GM18873 (cell line): ENCODE data around the gene NFIA.

Experiments used
- ATAC-seq: cut with Tn5 transposase; IDR thresholded peaks from one replicate; pipeline ENCODE4 v1.9.1; 2021; ENCODE audit warnings: mild to moderate bottlenecking, moderate library complexity, moderate number of reproducible peaks; ENCODE audit not compliant: unreplicated experiment, low FRiP score

The NFIA gene

DNA sequence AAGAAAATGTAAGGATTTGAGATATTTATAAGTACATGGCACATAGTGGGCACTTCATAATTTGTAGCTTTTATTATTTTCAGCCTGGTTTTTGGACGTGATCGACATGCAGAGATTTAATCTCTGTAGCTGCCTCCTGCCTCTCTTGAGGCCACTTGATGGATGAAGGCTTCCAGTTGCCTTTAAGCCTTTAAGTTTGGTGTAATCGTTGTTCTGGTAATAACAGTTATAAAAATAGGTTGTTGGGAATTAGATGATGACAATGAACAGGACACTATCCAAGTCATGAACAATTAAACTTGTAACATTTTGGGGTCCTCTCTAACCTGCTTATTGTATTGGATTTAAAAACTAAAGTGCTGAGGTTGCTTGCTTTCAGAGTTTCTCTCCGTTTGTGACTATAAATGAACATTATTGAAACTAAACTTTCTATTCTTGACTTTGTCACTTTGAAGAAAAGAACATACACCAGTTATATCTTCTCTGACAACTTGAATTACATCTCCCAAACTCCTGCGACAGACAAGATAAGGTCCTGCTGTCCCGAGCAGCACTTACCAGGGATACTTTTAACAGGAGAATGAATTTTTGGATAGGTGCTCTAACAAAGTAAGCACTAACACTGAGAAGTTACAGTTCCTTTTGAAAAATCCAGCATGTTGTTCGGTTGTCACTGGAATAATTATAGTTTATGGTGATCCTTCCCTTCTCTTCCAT is 295.0 kb downstream of the NFIA start:
- no peak for ATAC-seq

DNA sequence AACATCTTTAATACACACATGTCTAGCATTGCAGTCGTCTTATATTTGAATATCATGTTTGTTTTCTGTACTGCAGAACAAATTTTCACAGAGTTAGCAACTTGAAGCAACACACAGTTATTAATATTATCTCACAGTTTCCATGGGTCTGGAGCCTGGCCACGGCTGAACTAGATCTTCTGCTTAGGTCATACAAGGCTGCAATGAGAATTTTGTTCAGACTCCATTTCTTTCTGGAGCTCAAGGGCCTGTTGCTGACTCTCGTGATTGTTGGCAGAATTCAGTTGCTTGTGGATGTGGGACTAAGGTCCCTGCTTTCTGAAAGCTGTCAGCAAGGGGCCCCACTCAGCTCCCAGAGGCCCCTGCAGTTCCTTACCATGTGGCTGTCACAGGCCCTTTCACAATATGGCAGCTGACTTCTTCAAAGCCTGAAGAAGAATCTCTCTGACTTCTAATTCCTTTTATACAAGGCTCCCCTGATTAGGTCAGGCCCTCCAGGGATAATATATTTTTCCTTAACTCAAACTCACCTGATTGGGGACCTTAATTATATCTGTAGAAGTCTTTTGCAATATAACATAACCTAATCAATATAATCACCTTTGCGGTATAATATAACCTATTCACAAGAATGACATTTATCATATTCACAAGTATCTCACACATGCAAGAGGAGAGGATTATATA is 296.3 kb downstream of the NFIA start:
- no peak for ATAC-seq

DNA sequence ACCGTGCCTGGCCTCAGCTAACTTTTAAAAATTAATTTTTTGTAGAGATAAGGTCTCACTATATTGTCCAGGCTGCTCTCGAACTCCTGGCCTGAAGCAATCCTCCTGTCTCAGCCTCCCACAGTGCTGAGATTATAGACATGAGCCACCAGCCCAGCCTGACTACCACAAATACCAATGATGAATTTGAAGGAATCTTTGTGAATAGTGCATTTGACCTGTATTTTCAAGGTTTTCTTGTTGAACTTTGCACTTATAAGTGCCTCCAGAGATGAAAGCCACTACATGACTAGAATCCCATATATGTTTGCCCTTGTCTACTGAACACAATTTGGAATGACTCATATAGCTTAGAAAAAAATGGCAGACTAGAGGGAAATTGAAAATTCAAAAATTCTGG is 297.3 kb downstream of the NFIA start:
- ATAC-seq, result no peak

DNA sequence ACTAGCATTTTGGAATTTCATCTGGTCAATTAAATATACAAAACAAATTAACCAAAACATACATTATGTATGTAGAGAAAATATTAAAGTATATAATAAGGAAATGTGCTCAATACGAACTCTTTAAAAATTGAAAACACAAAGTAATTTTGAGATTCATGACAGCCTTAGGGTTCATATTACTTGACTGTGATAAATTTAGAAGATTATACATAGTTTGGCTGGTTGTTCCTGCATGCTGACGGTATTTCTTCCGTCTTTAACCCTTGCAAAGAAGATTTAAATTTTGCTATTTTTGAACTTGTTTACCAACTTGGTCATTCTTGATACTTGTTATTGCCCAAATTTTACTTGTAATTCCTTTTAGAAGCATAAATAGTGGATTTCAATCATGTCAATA is 298.2 kb downstream of the NFIA start:
- no peak for ATAC-seq

DNA sequence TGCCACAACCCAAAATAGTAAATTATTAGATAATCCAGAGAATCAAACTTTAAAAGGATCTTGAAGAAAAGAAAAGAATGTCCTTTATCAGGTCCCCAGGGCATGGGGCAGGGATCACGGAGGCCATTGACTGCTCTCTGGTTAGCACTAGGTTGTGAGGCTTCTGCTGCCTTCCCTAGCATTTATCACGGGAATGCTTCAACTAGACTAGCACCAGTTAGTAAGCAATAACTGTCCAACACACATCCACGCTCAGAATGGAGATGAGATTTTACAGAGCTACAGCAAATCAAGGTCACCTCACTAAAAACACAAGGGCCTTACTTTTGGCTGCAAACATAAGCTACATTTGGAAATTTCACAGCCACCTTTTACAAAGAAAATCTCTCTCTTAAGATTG is 304.0 kb downstream of the NFIA start:
- ATAC-seq, result no peak

DNA sequence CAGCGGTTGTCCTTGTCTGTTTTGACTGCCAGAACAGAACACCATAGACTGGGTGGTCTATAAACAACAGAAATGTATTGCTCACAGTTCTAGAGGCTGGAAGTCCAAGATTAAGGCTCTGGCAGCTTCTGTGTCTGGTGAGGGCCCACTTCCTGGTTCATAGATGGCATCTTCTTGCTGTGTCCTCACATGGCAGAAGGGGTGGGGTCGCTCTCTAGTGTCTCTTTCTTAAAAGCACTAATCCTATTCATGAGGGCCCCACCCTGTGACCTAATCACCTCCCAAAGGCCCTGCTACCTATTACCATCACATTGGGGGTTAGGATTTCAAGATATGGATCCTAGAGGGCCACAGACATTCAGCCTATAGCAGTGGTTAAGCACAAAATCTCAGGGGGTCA is 304.4 kb downstream of the NFIA start:
- ATAC-seq, result no peak

DNA sequence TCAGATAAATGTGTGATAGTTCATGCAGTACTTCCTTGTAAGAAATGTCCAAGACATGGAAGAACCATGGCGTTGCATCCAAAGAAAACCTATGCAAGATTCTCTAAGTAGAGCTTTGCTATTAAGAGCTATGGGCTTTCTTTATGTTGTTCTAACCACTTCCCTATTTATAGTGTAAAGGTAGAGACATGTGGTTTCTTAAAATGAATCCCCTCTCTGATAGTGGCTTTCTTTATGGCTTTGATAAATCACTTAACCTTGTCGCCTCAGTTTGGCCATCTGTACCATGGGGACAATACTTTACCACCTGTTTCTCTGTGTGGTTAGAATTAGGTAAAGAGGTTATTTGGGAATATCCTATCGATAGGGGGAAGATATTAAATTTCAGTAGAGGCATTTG is 305.5 kb downstream of the NFIA start:
- ATAC-seq, result no peak

DNA sequence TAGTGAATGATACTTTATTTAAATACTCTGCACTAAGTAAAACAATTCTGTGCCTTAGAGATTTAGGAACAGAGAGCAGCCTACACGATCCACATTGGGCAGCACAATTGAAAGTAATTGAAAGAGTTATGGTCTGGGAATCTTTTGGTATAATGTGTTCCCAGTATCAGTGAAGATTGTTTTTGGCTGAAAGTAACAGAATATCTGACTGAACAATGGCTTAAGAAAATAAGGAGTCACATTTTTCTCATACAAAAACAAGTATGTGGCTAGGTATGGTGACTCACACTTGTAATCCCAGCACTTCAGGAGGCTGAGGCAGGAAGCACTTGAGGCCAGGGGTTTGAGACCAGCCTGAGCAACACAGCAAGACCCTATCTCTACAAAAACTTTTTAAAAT is 306.2 kb downstream of the NFIA start:
- no peak for ATAC-seq

DNA sequence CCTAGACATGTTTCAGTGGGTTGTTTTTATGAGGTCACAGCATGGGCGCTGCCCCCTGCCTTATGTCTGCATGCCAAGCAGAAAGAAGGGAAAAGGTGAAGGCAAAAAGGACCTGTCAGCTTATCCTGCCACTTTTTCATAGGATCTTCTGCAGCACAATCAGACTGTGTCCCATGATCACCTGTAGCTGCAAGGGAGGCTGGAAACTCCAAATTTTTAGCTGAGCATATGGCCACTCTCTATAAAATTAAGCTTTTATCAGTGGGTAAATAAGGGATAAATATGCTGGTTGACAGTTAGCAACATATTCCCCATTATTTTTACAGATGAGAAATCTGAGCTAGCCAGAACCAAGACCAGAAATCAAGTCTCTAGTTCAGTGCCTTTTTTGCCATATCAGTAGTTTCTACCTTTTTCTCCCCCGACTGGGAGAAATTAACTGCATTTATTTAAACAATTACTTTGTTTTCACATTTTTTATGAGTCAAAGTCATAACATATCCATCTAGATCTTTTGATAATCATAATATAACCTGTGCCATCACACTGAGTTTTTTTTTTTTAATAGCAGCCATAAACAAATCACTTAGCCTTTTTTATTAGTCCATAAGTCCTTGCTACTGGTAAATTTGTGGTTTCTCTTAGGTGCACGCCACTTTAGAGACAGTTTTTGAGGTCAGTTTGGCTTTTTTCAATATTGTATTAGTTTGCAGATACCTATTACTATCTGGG is 307.0 kb downstream of the NFIA start:
- ATAC-seq, result no peak

DNA sequence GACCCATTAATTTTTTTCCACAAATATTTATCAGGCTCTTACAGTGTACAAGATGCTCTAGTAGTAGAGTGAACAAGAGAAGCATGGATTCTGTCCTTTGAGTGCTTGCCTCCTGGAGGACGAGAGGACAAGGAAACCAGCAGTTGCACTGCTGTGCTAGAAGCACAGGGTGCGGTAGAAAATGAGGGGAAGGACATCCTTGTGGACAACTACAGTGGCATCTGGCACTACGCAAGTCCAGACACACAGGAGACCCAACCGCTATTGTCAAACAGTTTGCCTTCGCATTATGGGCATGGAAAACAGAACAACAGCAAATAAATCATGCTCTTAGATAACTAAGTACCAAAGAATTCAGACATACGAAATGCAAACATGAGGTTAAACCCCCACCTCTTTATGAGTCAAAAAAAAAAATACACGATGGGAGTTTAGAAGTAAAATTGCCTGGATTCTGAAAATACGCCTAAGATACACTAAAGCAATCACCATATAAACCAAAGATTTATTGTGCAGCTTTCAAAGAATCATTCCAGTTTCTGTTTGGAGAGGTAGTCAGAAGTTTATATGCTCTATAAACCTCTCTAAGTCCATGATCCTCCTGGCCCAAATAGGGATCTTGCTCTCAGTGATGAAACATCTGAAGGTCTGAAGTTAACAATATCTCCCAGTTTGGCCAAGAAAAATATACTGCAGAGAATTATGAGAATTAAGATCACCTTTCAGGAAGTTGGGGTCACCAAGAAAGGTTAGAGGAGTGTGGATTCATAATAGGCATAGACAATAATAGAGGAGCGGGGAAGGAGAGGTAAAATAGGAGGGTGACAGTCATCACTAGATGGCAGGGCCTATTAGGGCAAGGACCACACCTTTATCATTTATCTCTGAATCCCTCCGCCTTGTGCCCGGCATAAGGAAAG is 307.8 kb downstream of the NFIA start:
- no peak for ATAC-seq

DNA sequence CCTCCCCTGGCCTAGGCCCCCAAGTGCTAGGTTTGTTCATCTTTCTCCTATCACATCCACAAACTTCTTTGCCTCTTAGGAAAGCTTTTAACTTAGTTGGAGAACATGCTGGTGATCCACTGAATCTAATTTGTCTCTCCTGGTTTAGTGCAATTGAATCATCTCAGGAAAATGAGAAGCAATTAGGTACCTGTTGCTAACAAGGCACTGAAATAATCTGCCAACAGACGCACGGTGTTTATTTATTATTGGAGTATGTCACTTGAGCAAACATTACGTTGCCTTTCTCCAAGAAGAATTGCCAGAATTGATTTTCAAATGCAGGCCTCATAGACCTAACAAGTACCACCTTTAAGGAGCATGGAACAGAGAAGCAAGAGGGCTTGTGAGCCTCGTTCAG is 309.4 kb downstream of the NFIA start:
- no peak for ATAC-seq

DNA sequence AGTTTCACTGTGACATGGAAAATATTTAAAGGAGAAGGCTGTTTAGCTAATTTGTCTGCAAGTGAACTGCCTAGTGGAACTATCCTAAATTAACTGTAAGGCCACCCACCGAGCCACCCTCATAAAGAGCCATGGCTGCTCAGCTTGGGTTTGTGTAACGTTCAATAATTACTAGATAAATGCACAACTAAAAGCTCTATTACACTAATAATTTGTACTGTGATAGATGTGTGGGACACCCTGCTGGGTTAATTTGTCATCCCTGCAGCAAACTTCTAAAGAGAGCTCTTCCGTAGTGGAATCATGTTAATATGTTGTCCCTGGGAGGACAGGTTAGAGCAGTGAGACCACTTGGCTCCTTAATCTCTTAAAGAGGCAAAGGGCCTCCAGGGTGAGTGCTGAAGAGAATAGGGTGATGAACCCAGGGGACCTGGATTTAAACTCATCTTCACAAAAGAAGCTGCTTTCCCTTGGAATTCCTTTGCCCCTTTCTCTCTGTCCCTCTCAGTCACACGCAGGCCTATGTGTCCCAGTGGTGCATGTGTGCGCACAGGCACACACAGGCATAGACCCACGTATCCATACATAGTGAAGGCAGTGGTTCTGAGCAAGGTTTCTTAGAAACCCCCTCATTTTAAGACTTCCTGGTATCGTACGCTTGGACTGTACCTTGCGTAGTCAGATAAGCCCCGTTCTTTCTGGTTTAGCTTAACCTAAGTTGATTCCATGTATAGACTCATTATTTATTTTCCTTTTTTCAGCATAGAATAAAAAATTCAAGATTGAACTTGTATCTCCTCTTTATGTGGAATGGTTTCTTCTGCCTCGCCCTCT is 310.3 kb downstream of the NFIA start:
- ATAC-seq, result no peak

DNA sequence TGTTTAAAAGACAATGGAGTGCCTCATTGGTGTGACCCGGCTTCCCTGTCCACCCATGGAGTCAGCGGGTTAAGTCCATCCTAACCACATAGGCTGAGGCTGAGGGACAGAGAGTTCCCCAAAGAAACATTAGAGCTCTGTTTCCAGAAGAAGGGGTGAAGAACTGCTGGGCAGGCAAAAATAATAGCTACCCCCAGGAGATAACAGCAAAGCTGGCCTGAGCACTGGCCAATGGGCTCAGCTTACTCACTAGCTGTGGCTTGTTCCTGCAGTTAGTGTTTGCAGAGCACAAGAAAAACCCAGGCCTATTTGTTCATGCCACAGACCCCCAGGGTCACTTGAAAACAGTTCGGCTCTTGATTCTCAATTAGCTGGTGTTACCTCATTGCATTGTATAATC is 311.2 kb downstream of the NFIA start:
- ATAC-seq, result no peak

DNA sequence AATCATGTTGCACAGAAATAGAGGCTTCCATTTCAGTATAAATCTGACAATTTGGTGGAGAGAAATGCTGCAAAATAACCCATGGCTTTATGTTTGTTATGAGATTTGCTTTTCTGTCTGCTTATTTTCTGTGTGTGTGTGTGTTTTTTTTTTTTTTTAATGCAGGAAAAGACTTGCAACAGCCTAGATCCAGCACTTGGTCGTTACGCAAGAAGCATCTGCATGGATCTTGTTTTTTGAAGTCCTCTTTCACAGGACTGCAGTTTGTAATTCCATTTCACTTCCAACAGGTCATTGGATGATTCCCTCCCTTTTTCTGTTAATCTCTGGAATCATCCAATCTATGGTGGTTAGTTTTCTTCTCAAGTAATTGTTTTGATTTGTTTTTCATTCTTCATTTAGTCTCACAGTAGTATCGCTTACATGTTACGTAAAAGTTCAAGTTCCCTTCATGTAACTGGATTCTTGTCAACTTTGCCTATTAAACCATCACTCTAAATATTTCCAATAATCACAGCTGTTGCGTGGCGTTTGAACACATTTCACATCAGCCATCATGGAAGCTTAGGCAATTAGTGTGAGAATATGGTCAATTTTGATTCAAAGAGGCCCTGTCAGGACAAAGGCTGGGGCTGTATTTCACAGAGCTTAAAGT is 312.9 kb downstream of the NFIA start:
- no peak for ATAC-seq

DNA sequence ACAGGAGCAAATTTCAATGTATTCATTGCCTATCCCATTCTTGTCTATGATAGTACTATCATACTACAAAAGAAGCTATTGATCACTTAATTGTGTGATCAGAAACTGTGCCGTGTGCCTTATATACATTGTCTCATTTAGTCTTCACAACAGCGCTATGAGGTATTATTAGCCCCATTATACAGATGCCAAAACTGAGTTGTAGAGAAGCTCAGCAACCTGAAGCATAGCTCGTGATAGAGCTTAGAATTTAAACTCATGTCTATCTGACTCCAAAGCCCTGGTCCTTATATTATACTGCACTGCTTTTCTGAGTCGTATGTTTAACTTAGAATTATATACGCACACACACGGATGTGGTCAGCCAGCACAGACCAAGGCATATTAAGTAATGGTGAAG is 315.1 kb downstream of the NFIA start:
- ATAC-seq, result no peak

DNA sequence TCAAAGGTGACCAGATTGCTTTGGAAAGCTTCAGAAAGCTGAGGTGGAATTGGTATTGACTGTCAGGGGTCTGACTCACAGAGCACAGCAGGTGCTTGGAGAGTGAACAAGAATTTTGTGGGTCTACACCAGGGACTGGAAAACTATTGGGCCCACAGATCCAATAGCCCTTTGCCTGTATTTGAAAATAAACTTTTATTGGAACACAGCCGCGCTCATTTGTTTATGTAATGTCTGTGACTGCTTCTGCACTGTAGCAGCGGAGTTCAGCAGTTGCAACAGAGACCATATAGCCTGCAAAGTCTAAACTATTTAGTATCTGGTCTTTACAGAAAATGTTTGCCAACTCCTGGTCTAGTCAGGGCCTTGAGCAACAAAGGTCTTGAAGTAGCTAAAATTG is 315.6 kb downstream of the NFIA start:
- no peak for ATAC-seq

DNA sequence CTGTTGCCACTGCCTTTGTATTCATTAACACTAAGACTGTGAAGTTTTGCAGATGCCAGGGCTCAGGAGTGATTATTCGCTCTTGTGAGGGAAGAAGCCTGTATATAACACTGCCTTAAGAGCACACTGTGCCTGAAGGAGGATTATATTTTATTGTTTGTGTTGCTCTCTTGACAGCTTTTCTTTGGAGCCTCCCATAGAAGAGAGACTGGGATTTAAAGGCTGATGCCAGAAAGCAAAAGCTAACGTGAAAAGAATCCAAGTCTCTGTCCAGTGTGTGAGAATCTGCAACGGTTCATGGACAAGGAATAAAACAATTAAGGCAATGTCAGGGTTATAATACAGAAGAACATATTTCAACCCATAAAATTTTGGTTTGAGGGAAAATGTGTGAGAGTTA is 316.8 kb downstream of the NFIA start:
- ATAC-seq, result no peak

DNA sequence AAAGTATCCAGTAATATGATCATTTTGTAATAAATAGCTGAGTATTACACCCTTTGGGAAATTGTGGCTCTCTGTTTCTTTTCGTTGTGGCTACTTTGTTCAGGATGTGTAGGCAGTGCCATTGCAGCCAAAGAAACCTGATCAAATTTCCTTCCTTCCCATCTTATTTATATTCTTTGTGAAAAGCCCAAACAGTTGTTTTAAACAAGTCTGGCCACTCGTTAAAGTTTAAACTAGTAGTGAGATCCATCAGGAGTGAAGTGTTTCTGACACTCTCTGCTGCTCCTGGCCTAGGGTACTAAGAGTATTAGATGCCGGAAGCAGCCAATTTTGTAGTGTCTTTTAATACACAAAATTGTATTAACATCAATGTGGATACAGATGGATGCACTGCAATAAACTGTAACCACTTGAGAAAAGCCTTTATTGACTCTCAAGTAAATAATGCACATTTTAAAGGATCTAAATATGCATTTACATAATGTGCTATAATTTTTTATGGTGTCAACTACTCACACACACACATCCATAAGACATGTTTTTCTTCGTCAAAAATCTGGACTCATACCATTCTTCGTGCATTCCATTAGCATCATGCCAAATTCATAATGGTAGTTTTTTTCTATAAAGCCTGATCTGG is 317.9 kb downstream of the NFIA start:
- ATAC-seq, result no peak

DNA sequence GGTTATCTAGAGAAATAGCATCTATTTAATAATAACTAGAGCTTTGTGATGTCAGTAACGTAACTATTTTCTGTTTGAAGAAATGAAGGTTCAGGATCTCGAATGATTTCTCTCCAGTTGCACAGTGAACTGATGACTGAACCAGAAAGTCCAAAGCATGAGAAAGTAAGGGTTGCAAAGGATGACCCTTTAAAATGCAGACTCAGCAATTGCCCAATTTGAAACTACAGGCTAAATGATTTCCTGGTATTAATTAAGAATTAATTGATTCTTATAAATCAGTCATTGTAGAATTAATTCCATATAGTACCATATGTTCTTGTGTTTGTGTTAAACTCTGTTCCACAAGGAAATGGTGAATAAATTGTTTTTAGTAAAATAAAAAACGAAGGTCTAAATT is 318.6 kb downstream of the NFIA start:
- ATAC-seq, result no peak
